CD4-positive, alpha-beta T cell treated with Interleukin-15 for 4 hours (primary cell): ENCODE data around the gene CUTA.
"Not testable (repeated sequence)": the region's sequence is repeated elsewhere in the genome, so short reads cannot be mapped to it uniquely, and the experiment has no call there.

Source experiments
- DNase-seq: peaks from one replicate; pipeline ENCODE4 v3.0.0-alpha.2; 2020; ENCODE audit warnings: low spot score

The CUTA gene

GRCh38 chr6:33405386-33405940 is 12.4 kb downstream of the CUTA start:
- DNase-seq: no peak

GRCh38 chr6:33404884-33405283 is 13.0 kb downstream of the CUTA start:
- no peak for DNase-seq

- not testable (repeated sequence) for DNase-seq
These were observed 18.0 kb downstream of the CUTA start for GRCh38 chr6:33399881-33400280.

- DNase-seq: not testable (repeated sequence)
These were observed 19.3 kb downstream of the CUTA start for GRCh38 chr6:33398601-33399000.

DNA sequence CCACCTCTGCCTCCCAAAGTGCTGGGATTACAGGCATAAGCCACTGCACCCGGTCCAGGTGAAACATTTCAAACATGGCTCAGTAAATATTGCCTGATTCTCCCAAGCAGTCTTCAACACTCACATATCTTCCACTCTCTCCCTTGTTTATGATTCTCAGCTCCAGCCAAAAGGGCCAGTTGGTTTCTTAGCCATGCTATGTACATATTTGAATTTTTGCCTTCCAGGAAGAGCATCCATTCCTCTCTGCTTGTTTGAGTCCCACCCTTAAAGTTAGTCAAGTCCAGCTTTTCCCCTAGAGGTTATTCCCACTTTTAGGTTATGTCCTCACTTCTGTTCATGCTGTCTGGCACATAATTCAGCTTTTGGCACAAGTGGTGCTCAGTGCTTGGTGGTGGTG is 20.4 kb downstream of the CUTA start:
- no peak for DNase-seq

DNA sequence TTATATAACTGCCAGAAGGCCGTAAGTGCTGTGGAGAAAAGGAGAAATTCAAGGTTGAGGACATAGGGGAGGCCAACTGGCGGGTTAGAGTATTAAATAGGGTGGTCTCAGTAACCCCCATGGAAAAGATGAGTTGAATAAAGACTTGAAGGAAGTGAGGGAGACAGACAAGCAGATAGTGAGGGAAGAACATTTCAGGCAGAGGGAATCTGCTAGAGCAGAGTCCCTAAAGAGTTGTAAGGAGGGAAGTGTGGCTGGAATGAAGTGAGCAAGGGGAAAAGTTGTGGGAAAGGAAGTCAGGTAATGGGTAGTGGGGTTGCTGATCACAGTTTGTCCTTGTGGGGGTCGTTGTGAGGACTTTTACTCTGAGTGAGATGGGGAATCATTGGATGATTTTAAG is 24.9 kb downstream of the CUTA start:
- DNase-seq: no peak

GRCh38 chr6:33392595-33392948 is 25.3 kb downstream of the CUTA start:
- DNase-seq: no peak

DNA sequence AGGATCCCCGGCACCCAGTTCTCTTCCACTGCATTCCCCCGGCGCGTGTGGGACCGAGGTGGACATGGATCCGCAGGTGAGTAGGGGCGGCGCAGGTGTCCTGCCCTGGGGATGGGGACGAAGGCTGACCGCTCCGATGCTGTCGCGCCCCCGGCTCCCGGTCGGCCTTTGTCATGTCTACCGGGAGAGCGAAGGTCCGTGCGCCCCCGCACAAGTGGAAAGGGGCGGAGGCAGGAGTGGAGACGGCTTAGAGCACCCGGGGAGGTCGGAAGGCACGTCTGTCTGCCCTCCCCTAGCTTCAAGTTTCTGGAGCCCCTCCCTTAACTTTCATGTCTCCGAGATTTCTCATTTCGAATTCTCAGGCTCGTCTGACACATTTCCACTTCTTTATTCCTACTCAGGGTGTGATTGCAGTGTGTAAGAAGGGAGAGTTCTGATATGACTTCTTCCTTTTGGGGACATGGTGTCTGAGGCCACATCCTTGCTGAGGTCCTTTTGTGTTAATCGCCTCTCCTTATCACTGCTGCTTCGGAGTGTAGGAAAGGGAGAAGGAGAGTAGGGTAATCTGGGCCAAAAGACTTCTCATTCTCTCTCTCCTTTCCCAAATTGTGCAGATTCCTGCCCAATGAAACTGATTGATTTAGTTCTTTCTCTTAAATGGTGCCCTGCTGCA is 25.8 kb downstream of the CUTA start:
- DNase-seq: no peak

DNA sequence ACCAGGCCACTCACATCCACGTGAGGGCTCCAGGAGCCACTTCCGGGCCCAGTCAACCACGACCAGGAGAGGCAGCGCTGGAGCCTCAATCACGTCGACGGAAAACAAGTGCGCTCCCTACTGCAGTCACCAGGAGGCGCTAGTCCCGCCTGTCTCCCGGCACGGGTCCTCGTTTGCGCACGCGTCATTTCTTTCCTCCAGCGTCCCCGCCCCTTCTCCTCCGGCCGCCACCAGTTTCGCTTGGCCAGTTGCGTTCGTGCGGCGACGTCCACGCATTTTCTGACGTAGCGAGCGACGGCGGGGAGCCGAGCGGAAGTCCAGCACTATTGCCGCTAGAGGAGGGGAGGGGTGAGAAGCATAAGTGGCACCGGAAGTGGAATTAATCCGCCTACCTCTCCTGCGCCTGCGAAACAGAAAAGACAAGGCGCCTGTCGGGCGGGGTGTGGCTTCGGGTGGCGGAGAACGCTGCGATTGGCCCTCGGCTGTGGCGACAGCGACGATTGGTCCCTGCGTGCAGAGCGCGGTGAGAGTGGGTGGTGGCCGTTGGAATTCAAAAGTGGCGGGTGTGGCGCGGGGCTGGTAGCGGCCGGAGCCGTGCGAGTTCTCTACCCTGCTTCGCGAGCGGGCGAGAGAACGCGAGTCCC is 26.5 kb downstream of the CUTA start, which contains the start of gene KIFC1:
KIFC1 (plus strand) TSS at position 546 of the 644 bp plus-strand sequence. CDS start 163 bp downstream, outside the sequence.
- peak; percentile 99 for DNase-seq

DNA sequence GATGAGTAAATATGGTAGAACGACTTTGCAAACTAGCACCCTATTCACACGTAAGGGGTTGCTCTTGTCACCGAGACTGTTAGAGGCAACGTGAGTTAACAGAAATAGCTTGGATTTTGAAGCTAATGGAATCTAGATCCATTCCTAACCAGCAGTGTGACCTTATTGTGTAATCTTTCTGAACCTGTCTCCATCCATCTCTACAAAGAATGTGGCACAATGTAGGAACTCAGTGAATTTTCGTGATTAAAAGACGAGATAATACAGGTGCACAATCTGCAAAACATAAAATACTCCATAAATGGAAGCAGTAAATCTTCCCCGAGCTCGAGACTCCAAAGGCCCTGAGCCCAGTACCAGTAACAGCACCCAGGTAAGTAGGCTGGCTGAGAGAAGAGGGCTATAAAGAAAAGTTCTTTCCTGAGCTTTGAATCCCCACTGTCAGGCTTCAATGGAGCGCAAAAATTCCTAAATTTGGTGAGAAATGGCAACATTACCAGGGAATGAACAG is 27.1 kb downstream of the CUTA start:
- no peak for DNase-seq

DNA sequence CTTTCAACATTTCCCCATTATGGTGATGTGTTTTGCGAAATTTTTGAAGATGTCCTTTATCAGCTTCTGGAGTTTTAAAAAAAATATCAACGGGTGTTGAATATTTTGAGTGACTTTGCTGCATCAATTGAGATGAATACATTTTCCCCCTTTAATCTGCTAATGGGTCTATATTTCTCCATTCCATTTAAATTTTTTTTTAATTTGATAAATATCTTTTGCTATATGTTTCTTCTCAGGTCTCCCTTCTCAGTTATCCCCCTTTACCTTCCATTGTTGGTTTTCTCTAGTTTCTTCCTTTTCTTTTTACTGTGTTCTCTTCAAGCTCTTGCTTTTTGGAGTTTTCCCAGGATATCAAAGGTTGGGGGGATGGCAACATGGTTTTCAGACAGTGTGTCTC is 27.7 kb downstream of the CUTA start:
- no peak for DNase-seq

DNA sequence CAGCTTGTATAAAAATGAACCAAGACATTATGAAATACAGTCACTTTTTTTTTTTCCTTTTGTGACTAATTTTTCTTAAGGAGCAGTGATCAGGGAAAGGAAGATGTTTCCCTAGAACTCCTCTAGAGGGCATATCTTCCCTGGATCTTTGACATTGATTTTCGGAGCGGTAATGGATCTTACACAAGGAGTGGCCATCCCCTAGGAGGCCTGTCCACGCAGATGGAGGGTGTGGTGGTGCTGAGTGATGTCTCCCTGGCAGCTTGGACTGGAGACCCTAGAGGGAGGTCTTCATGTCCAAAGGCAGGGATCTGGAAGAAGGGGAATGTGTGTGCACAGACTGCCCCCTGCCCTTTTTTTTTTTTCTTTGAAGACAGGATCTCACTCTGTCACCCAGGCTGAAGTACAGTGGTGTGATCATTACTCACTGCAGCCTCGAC is 33.3 kb downstream of the CUTA start:
- no peak for DNase-seq

- no peak for DNase-seq
These were observed 34.3 kb downstream of the CUTA start for GRCh38 chr6:33383427-33384185.

- no peak for DNase-seq
These were observed 37.5 kb downstream of the CUTA start for GRCh38 chr6:33380272-33380981.

GRCh38 chr6:33379184-33379583 is 38.7 kb downstream of the CUTA start:
- DNase-seq: not testable (repeated sequence)

DNA sequence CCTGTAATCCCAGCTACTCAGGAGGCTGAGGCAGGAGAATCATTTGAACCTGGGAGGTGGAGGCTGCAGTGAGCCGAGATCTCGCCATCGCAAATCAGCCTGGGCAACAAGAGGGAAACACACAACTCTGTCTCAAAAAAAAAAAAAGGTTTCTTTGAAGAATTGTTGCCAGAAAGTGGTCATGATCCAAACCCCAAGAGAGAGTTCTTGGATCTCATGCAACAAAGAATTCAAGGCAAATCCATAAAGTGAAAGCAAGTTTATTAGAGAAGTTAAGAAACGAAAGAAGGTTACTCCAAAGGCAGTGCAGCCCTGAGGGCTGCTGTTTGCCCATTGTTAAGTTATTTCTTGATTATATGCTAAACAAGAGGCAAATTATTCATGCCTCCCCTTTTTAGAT is 40.7 kb downstream of the CUTA start:
- DNase-seq: no peak

GRCh38 chr6:33375143-33375671 is 42.7 kb downstream of the CUTA start:
- DNase-seq: no peak

DNA sequence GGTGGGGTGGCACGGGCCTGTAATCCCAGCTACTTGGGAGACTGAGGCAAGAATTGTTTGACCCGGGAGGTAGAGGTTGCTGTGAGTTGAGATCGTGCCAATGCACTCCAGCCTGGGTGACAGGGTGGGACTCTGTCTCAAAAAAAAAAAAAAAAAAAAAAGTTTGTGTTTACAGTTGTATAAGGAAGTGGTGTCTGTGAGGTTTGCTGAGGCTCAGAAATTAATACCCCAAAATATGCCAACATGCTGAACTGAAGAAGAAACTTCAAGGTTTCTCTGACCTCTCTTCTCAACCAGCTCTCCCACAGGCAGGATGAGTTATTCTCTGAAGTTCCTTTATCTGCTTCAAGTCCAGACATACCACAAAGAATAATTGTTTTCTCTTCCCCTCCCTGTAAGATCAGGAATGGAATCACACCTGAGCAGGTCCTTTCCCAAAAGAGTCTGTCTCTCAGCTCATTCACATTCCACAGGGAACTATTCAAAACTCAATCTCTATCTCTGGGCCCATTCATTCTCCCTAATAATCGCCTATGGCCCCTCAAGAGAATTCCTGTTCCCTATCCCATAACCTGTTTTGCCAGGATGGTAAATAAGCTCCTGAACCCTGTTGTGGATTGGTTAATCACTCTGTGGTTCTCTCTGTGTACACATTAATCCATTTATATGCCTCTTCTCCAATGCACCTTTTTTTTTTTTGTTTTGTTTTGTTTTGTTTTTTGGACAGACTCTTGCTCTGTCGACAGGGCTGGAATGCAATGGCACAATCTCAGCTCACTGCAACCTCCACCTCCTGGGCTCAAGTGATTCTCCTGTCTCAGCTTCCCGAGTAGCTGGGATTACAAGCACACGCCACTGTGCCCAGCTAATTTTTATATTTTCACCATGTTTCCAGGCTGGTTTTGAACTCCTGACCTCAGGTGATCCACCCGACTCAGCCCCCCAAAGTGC is 43.7 kb downstream of the CUTA start:
- no peak for DNase-seq

DNA sequence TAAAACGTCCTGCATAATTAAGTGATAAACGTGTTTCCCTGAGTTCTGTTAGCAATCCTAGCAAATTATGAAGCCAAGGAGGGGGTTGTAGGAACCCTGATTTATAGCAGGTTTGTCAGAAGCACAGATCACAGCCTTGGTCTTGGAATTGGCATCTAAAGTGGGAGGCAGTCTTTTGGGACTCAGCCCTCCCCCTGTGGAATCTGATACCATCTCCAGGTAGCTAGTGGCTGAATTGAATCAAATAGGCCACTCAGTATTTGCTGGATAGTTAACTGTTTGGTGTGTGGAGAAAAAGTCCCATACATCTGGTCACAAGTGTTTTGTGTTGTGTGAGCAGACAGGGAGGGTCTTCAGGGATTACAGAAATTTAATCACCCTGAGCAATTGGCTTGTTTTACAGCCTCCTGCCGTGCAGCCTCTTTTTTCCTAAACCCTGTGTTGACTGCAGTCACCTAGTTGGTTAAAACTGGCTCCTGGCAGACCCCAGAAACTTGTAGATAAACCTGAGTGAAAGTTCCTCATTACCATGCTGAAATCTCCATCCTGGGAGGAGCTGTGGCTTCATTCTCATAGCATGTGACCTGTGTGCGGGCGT is 45.3 kb downstream of the CUTA start:
- DNase-seq: no peak

DNA sequence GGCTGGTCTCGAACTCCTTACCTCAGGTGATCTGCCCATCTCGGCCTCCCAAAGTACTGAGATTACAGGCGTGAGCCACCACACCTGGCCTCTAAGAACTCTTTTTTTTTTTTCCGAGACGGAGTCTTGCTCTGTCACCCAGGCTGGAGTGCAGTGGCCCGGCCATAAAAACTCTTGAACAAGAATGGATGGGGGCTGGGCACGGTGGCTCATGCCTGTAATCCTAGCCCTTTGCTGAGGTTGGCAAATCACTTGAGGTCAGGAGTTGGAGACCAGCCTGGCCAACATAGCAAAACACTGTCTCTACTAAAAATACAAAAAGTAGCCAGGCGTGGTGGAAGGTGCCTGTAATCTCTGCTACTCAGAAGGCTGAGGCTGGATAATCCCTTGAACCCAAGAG is 46.0 kb downstream of the CUTA start:
- not testable (repeated sequence) for DNase-seq
